ENCODE results near the gene XPO6.
A peak's percentile ranks its signal among the peaks of the same experiment; 100 is the strongest.

XPO6 gene

GRCh38 chr16:28193530-28194423 lies 18.0 kb downstream of the XPO6 start:
- no peak overlapping the region; the same call in 1 of the 2 replicates for H3K9ac ChIP-seq (ENCODE audit: low read depth, low read length)
- 0 out of 2 replicates have a peak overlapping the region, but pooled peaks have one; percentile 51 for H3K27ac ChIP-seq (ENCODE audit: low read depth, low read length)
- H3K27me3 ChIP-seq (ENCODE audit: insufficient read depth, low read length), result no peaks in the 10 kb centered on the region
- 89% methylated on average over 14 of the region's 14 CpGs for whole genome bisulfite sequencing
- H3K9me3 ChIP-seq (ENCODE audit: insufficient read depth, low read depth, low read length), result no peaks in the 10 kb centered on the region
- H3K36me3 ChIP-seq (ENCODE audit: insufficient read depth, low read length), result peaks cover 17% of the 10 kb centered on the region
- H3K4me1 ChIP-seq (ENCODE audit: insufficient read depth, low read length), result peaks cover 18% of the 10 kb centered on the region
- H3K4me3 ChIP-seq (ENCODE audit: low read length), result no peak overlapping the region

GRCh38 chr16:28192806-28193529 lies 18.8 kb downstream of the XPO6 start:
- Histone ChIP-seq H3K9ac (ENCODE audit: low read depth, low read length) (no peak overlapping the region; the same call in 1 of the 2 replicates), H3K4me3 (ENCODE audit: low read length) (no peak overlapping the region), H3K36me3 (ENCODE audit: insufficient read depth, low read length) (peaks cover 17% of the 10 kb centered on the region), H3K9me3 (ENCODE audit: insufficient read depth, low read depth, low read length) (no peaks in the 10 kb centered on the region), H3K27me3 (ENCODE audit: insufficient read depth, low read length) (no peaks in the 10 kb centered on the region), H3K27ac (ENCODE audit: low read depth, low read length) (no peak overlapping the region), H3K4me1 (ENCODE audit: insufficient read depth, low read length) (peaks cover 18% of the 10 kb centered on the region)
- 90% methylated on average over 9 of the region's 10 CpGs for WGBS

GRCh38 chr16:28191364-28191960 lies 20.3 kb downstream of the XPO6 start:
- peaks cover 18% of the 10 kb centered on the region for H3K4me1 ChIP-seq (ENCODE audit: insufficient read depth, low read length)
- WGBS, result 94% methylated on average over 3 of the region's 3 CpGs
- H3K36me3 ChIP-seq (ENCODE audit: insufficient read depth, low read length), result peaks cover 15% of the 10 kb centered on the region

GRCh38 chr16:28189245-28189644 lies 22.5 kb downstream of the XPO6 start:
- Histone ChIP-seq H3K9ac (ENCODE audit: low read depth, low read length) (no peak overlapping the region), H3K27me3 (ENCODE audit: insufficient read depth, low read length) (no peaks in the 10 kb centered on the region), H3K27ac (ENCODE audit: low read depth, low read length) (no peak overlapping the region), H3K36me3 (ENCODE audit: insufficient read depth, low read length) (peaks cover 4% of the 10 kb centered on the region), H3K9me3 (ENCODE audit: insufficient read depth, low read depth, low read length) (no peaks in the 10 kb centered on the region), H3K4me3 (ENCODE audit: low read length) (no peak overlapping the region), H3K4me1 (ENCODE audit: insufficient read depth, low read length) (peaks cover 15% of the 10 kb centered on the region)
- 84% methylated on average over 3 of the region's 3 CpGs for WGBS

More at GRCh38 chr16:28191364-28191960, 20.3 kb downstream of the XPO6 start:
- H3K27ac ChIP-seq (ENCODE audit: low read depth, low read length), result no peak overlapping the region
- no peaks in the 10 kb centered on the region for H3K27me3 ChIP-seq (ENCODE audit: insufficient read depth, low read length)
- H3K9ac ChIP-seq (ENCODE audit: low read depth, low read length), result no peak overlapping the region
- H3K4me3 ChIP-seq (ENCODE audit: low read length), result no peak overlapping the region
- no peaks in the 10 kb centered on the region for H3K9me3 ChIP-seq (ENCODE audit: insufficient read depth, low read depth, low read length)

- no peak overlapping the region for H3K27ac ChIP-seq (ENCODE audit: low read depth, low read length)
- H3K4me1 ChIP-seq (ENCODE audit: insufficient read depth, low read length), result peaks cover 10% of the 10 kb centered on the region
- no peaks in the 10 kb centered on the region for H3K9me3 ChIP-seq (ENCODE audit: insufficient read depth, low read depth, low read length)
- H3K9ac ChIP-seq (ENCODE audit: low read depth, low read length), result no peak overlapping the region
- H3K4me3 ChIP-seq (ENCODE audit: low read length), result no peak overlapping the region
- WGBS, result 95% methylated on average over 6 of the region's 6 CpGs
- H3K27me3 ChIP-seq (ENCODE audit: insufficient read depth, low read length), result no peaks in the 10 kb centered on the region
- peaks cover 4% of the 10 kb centered on the region; the same call in 1 of the 2 replicates for H3K36me3 ChIP-seq (ENCODE audit: insufficient read depth, low read length)
Measured at GRCh38 chr16:28188085-28188916, 23.5 kb downstream of the XPO6 start.

- peaks cover 4% of the 10 kb centered on the region; the same call in 1 of the 2 replicates for H3K36me3 ChIP-seq (ENCODE audit: insufficient read depth, low read length)
- WGBS, result 95% methylated on average over 2 of the region's 2 CpGs
- H3K9ac ChIP-seq (ENCODE audit: low read depth, low read length), result no peak overlapping the region
- 0 out of 2 replicates have a peak, but pooled peaks cover 8% of the 10 kb centered on the region for H3K4me1 ChIP-seq (ENCODE audit: insufficient read depth, low read length)
- H3K27me3 ChIP-seq (ENCODE audit: insufficient read depth, low read length), result no peaks in the 10 kb centered on the region
- no peak overlapping the region for H3K27ac ChIP-seq (ENCODE audit: low read depth, low read length)
- no peak overlapping the region for H3K4me3 ChIP-seq (ENCODE audit: low read length)
- H3K9me3 ChIP-seq (ENCODE audit: insufficient read depth, low read depth, low read length), result no peaks in the 10 kb centered on the region
Measured at GRCh38 chr16:28187595-28188004, 24.2 kb downstream of the XPO6 start.

- 94% methylated on average over 4 of the region's 4 CpGs for WGBS
- Histone ChIP-seq H3K36me3 (ENCODE audit: insufficient read depth, low read length) (peaks cover 6% of the 10 kb centered on the region; the same call in 1 of the 2 replicates), H3K27ac (ENCODE audit: low read depth, low read length) (no peak overlapping the region), H3K4me1 (ENCODE audit: insufficient read depth, low read length) (peaks cover 16% of the 10 kb centered on the region), H3K27me3 (ENCODE audit: insufficient read depth, low read length) (no peaks in the 10 kb centered on the region), H3K9ac (ENCODE audit: low read depth, low read length) (no peak overlapping the region), H3K9me3 (ENCODE audit: insufficient read depth, low read depth, low read length) (no peaks in the 10 kb centered on the region), H3K4me3 (ENCODE audit: low read length) (no peak overlapping the region)
Measured at GRCh38 chr16:28186752-28187151, 25.0 kb downstream of the XPO6 start.

- H3K27ac ChIP-seq (ENCODE audit: low read depth, low read length), result no peak overlapping the region
- H3K9ac ChIP-seq (ENCODE audit: low read depth, low read length), result no peak overlapping the region
- H3K36me3 ChIP-seq (ENCODE audit: insufficient read depth, low read length), result peaks cover 4% of the 10 kb centered on the region; the same call in 1 of the 2 replicates
- no peak overlapping the region for H3K4me3 ChIP-seq (ENCODE audit: low read length)
- peaks cover 25% of the 10 kb centered on the region for H3K4me1 ChIP-seq (ENCODE audit: insufficient read depth, low read length)
- no peaks in the 10 kb centered on the region for H3K9me3 ChIP-seq (ENCODE audit: insufficient read depth, low read depth, low read length)
- no peaks in the 10 kb centered on the region for H3K27me3 ChIP-seq (ENCODE audit: insufficient read depth, low read length)
- 97% methylated on average over 1 of the region's 1 CpG for WGBS
Measured at GRCh38 chr16:28185696-28186095, 26.1 kb downstream of the XPO6 start.

- peaks cover 23% of the 10 kb centered on the region for H3K4me1 ChIP-seq (ENCODE audit: insufficient read depth, low read length)
- no peaks in the 10 kb centered on the region for H3K9me3 ChIP-seq (ENCODE audit: insufficient read depth, low read depth, low read length)
- no peak overlapping the region for H3K4me3 ChIP-seq (ENCODE audit: low read length)
- peaks cover 3% of the 10 kb centered on the region for H3K36me3 ChIP-seq (ENCODE audit: insufficient read depth, low read length)
- no peaks in the 10 kb centered on the region for H3K27me3 ChIP-seq (ENCODE audit: insufficient read depth, low read length)
- H3K27ac ChIP-seq (ENCODE audit: low read depth, low read length), result no peak overlapping the region
- WGBS, result 97% methylated on average over 1 of the region's 2 CpGs
- H3K9ac ChIP-seq (ENCODE audit: low read depth, low read length), result no peak overlapping the region
Measured at GRCh38 chr16:28184625-28185024, 27.1 kb downstream of the XPO6 start.

- WGBS, result 85% methylated on average over 3 of the region's 4 CpGs
- peaks cover 6% of the 10 kb centered on the region for H3K36me3 ChIP-seq (ENCODE audit: insufficient read depth, low read length)
- H3K4me1 ChIP-seq (ENCODE audit: insufficient read depth, low read length), result peaks cover 20% of the 10 kb centered on the region
- H3K27ac ChIP-seq (ENCODE audit: low read depth, low read length), result no peak overlapping the region
- H3K9ac ChIP-seq (ENCODE audit: low read depth, low read length), result no peak overlapping the region
- no peaks in the 10 kb centered on the region for H3K9me3 ChIP-seq (ENCODE audit: insufficient read depth, low read depth, low read length)
- H3K27me3 ChIP-seq (ENCODE audit: insufficient read depth, low read length), result no peaks in the 10 kb centered on the region
- no peak overlapping the region for H3K4me3 ChIP-seq (ENCODE audit: low read length)
Measured at GRCh38 chr16:28183930-28184329, 27.8 kb downstream of the XPO6 start.
